ENCODE measurements around the gene PRRC1.

PRRC1 gene

GRCh38 chr5:127577458-127577857, 60.0 kb downstream of the PRRC1 start:
- Histone ChIP-seq H3K4me2 (ENCODE audit: low read depth, low read length, poor library complexity, severe bottlenecking) (no peak overlapping the region), H3K36me3 (ENCODE audit: insufficient read depth, low read length) (no peaks in the 10 kb centered on the region), H3F3A (ENCODE audit: low read depth) (no peaks in the 10 kb centered on the region), H3K4me3 (ENCODE audit: low read length, poor library complexity, severe bottlenecking) (no peak overlapping the region), H3K79me2 (ENCODE audit: insufficient read depth, low read length) (no peaks in the 10 kb centered on the region), H3K9ac (ENCODE audit: low read depth, low read length, poor library complexity, severe bottlenecking) (no peak overlapping the region), H3K9me3 (ENCODE audit: insufficient read depth, low read depth, low read length) (no peaks in the 10 kb centered on the region), H3K27me3 (ENCODE audit: insufficient read depth, low read length, poor library complexity, severe bottlenecking) (no peaks in the 10 kb centered on the region), H3K4me1 (ENCODE audit: insufficient read depth, low read length, poor library complexity, severe bottlenecking) (peaks cover 3% of the 10 kb centered on the region), H4K20me1 (ENCODE audit: insufficient read depth, low read length, poor library complexity, severe bottlenecking) (no peaks in the 10 kb centered on the region), H2AFZ (ENCODE audit: low read length) (no peak overlapping the region), H3K9me2 (replicated peaks; ENCODE audit: low read depth, low read length) (no peaks in the 10 kb centered on the region)
- no peak for TF ChIP-seq EZH2phosphoT487 (IDR thresholded peaks at IDR 0.05; ENCODE audit: borderline replicate concordance)
- TF ChIP-seq, protein P1, sequence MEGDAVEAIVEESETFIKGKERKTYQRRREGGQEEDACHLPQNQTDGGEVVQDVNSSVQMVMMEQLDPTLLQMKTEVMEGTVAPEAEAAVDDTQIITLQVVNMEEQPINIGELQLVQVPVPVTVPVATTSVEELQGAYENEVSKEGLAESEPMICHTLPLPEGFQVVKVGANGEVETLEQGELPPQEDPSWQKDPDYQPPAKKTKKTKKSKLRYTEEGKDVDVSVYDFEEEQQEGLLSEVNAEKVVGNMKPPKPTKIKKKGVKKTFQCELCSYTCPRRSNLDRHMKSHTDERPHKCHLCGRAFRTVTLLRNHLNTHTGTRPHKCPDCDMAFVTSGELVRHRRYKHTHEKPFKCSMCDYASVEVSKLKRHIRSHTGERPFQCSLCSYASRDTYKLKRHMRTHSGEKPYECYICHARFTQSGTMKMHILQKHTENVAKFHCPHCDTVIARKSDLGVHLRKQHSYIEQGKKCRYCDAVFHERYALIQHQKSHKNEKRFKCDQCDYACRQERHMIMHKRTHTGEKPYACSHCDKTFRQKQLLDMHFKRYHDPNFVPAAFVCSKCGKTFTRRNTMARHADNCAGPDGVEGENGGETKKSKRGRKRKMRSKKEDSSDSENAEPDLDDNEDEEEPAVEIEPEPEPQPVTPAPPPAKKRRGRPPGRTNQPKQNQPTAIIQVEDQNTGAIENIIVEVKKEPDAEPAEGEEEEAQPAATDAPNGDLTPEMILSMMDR (conservative IDR thresholded peaks at IDR 0.05; ENCODE audit: low read length): no peak

- TF ChIP-seq, protein P1 (conservative IDR thresholded peaks at IDR 0.05; ENCODE audit: low read length): no peak
- no peak for TF ChIP-seq EZH2phosphoT487 (IDR thresholded peaks at IDR 0.05; ENCODE audit: borderline replicate concordance)
- no peaks in the 10 kb centered on the region for H4K20me1 ChIP-seq (ENCODE audit: insufficient read depth, low read length, poor library complexity, severe bottlenecking)
- no peak overlapping the region for H3K4me2 ChIP-seq (ENCODE audit: low read depth, low read length, poor library complexity, severe bottlenecking)
- no peaks in the 10 kb centered on the region for H3K9me2 ChIP-seq (replicated peaks; ENCODE audit: low read depth, low read length)
- no peak overlapping the region for H2AFZ ChIP-seq (ENCODE audit: low read length)
- H3K27me3 ChIP-seq (ENCODE audit: insufficient read depth, low read length, poor library complexity, severe bottlenecking): no peaks in the 10 kb centered on the region
- H3K4me3 ChIP-seq (ENCODE audit: low read length, poor library complexity, severe bottlenecking): no peak overlapping the region
- H3K4me1 ChIP-seq (ENCODE audit: insufficient read depth, low read length, poor library complexity, severe bottlenecking): peaks cover 7% of the 10 kb centered on the region
- no peaks in the 10 kb centered on the region for H3K9me3 ChIP-seq (ENCODE audit: insufficient read depth, low read depth, low read length)
- no peak overlapping the region for H3K9ac ChIP-seq (ENCODE audit: low read depth, low read length, poor library complexity, severe bottlenecking)
- H3K79me2 ChIP-seq (ENCODE audit: insufficient read depth, low read length): no peaks in the 10 kb centered on the region
- no peaks in the 10 kb centered on the region for H3K36me3 ChIP-seq (ENCODE audit: insufficient read depth, low read length)
- H3F3A ChIP-seq (ENCODE audit: low read depth): no peaks in the 10 kb centered on the region
Observed at GRCh38 chr5:127580731-127581130, 63.3 kb downstream of the PRRC1 start.

DNA sequence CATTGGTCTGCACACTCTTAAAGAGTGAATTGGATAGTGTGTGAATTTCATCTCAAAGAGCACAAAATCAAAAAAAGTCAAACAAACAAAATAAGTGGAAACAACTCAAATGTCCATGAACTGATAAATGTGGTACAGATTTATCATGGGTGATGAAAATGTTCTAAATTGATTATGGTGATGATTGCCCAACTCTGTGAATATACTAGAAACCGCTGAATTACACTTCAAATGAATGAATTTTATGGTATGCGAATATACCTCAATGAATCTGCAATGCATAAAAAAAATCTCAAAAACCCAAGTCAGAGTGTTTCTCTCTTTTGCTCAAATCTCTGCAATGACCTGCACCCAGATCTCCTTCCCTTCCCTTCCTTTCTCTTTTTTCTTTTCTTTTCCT, 64.0 kb downstream of the PRRC1 start:
- H3F3A ChIP-seq (ENCODE audit: low read depth): no peaks in the 10 kb centered on the region
- no peaks in the 10 kb centered on the region for H3K79me2 ChIP-seq (ENCODE audit: insufficient read depth, low read length)
- H3K9ac ChIP-seq (ENCODE audit: low read depth, low read length, poor library complexity, severe bottlenecking): no peak overlapping the region
- no peaks in the 10 kb centered on the region for H3K9me3 ChIP-seq (ENCODE audit: insufficient read depth, low read depth, low read length)
- H3K4me2 ChIP-seq (ENCODE audit: low read depth, low read length, poor library complexity, severe bottlenecking): no peak overlapping the region
- no peak overlapping the region for H2AFZ ChIP-seq (ENCODE audit: low read length)
- H3K27me3 ChIP-seq (ENCODE audit: insufficient read depth, low read length, poor library complexity, severe bottlenecking): no peaks in the 10 kb centered on the region
- H3K9me2 ChIP-seq (replicated peaks; ENCODE audit: low read depth, low read length): no peaks in the 10 kb centered on the region
- TF ChIP-seq, protein P1 (conservative IDR thresholded peaks at IDR 0.05; ENCODE audit: low read length): no peak
- no peak for TF ChIP-seq EZH2phosphoT487 (IDR thresholded peaks at IDR 0.05; ENCODE audit: borderline replicate concordance)
- peaks cover 10% of the 10 kb centered on the region for H3K4me1 ChIP-seq (ENCODE audit: insufficient read depth, low read length, poor library complexity, severe bottlenecking)
- no peak overlapping the region for H3K4me3 ChIP-seq (ENCODE audit: low read length, poor library complexity, severe bottlenecking)
- no peaks in the 10 kb centered on the region for H3K36me3 ChIP-seq (ENCODE audit: insufficient read depth, low read length)
- H4K20me1 ChIP-seq (ENCODE audit: insufficient read depth, low read length, poor library complexity, severe bottlenecking): no peaks in the 10 kb centered on the region

All from Loucy (cell line).